ENCODE data around the gene BFAR.

- no peak for TF ChIP-seq CTCF (IDR thresholded peaks at IDR 0.05; ENCODE audit: low read depth, low read length)
- TF ChIP-seq EZH2phosphoT487 (IDR thresholded peaks at IDR 0.05; ENCODE audit: low read depth) = no peak
Observed at GRCh38 chr16:14672403-14672971, 39.7 kb downstream of the BFAR start.
